Activated T-helper 17 cell treated with anti-CD3 and anti-CD28 coated beads, Interleukin-2, amount 50 U/mL, for 72 hours (primary cell): Measurements from ENCODE around the gene SSB. TPM values are rescaled to one million over a fixed set of nuclear protein-coding genes. Genes with fewer than 3 reads are reported as not detected.

Source experiments
- ATAC-seq: fragments of 150-1000 bp; cut with Tn5 transposase; replicated peaks from 2 replicates; pipeline ENCODE4 v1.10.0; 2021; ENCODE audit warnings: mild to moderate bottlenecking, moderate library complexity
- H3K27ac Mint-ChIP-seq: one replicate; pipeline ENCODE4 v1.8.0; 2022; ENCODE audit warnings: mixed read lengths
- H3K27me3 Mint-ChIP-seq: one replicate; pipeline ENCODE4 v1.8.0; 2022; ENCODE audit warnings: mixed read lengths
- H3K36me3 Mint-ChIP-seq: one replicate; pipeline ENCODE4 v1.8.0; 2022; ENCODE audit warnings: low read depth, mild to moderate bottlenecking, mixed read lengths
- H3K4me1 Mint-ChIP-seq: one replicate; pipeline ENCODE4 v1.8.0; 2022; ENCODE audit warnings: mixed read lengths
- H3K4me3 Mint-ChIP-seq: one replicate; pipeline ENCODE4 v1.8.0; 2022; ENCODE audit warnings: mild to moderate bottlenecking, mixed read lengths
- H3K9me3 Mint-ChIP-seq: one replicate; pipeline ENCODE4 v1.8.0; 2022; ENCODE audit warnings: mixed read lengths
- total RNA-seq, 2 donors: library from RNA; stranded (reverse); gene quantifications; one replicate each; pipeline ENCODE4 v1.2.3, GENCODE V29; 2022

Gene SSB
- total RNA-seq, 2 donors from 2014 or later, result 39.5 to 112 TPM

- H3K27me3 Mint-ChIP-seq, result peaks cover 4% of the 10 kb centered on the region
- no peak overlapping the region for H3K27ac Mint-ChIP-seq
- no peaks in the 10 kb centered on the region for H3K36me3 Mint-ChIP-seq
- no peaks in the 10 kb centered on the region for H3K9me3 Mint-ChIP-seq
- ATAC-seq, result peak; percentile 28
- no peaks in the 10 kb centered on the region for H3K4me1 Mint-ChIP-seq
- H3K4me3 Mint-ChIP-seq, result no peak overlapping the region
Observed at GRCh38 chr2:169771612-169772011, 27.1 kb upstream of the SSB start.

GRCh38 chr2:169772651-169773050, 26.0 kb upstream of the SSB start:
- Mint-ChIP-seq H3K36me3 (no peaks in the 10 kb centered on the region), H3K4me3 (no peak overlapping the region), H3K27ac (no peak overlapping the region), H3K9me3 (no peaks in the 10 kb centered on the region), H3K27me3 (peaks cover 1% of the 10 kb centered on the region), H3K4me1 (no peaks in the 10 kb centered on the region)
- ATAC-seq, result no peak

GRCh38 chr2:169775354-169775753, 23.3 kb upstream of the SSB start:
- no peaks in the 10 kb centered on the region for H3K27me3 Mint-ChIP-seq
- H3K4me3 Mint-ChIP-seq, result no peak overlapping the region
- no peaks in the 10 kb centered on the region for H3K9me3 Mint-ChIP-seq
- ATAC-seq, result no peak
- H3K27ac Mint-ChIP-seq, result no peak overlapping the region
- H3K4me1 Mint-ChIP-seq, result no peaks in the 10 kb centered on the region
- H3K36me3 Mint-ChIP-seq, result no peaks in the 10 kb centered on the region

GRCh38 chr2:169775765-169776164, 22.9 kb upstream of the SSB start:
- Mint-ChIP-seq H3K27me3 (no peaks in the 10 kb centered on the region), H3K27ac (no peak overlapping the region), H3K9me3 (no peaks in the 10 kb centered on the region), H3K4me1 (no peaks in the 10 kb centered on the region), H3K4me3 (no peak overlapping the region), H3K36me3 (no peaks in the 10 kb centered on the region)
- ATAC-seq, result peak; percentile 28

GRCh38 chr2:169776252-169776761, 22.4 kb upstream of the SSB start:
- H3K4me3 Mint-ChIP-seq, result no peak overlapping the region
- H3K4me1 Mint-ChIP-seq, result no peaks in the 10 kb centered on the region
- no peak for ATAC-seq
- no peaks in the 10 kb centered on the region for H3K36me3 Mint-ChIP-seq
- no peaks in the 10 kb centered on the region for H3K9me3 Mint-ChIP-seq
- H3K27me3 Mint-ChIP-seq, result no peaks in the 10 kb centered on the region
- H3K27ac Mint-ChIP-seq, result no peak overlapping the region

- no peak for ATAC-seq
- Mint-ChIP-seq H3K4me1 (no peaks in the 10 kb centered on the region), H3K4me3 (no peak overlapping the region), H3K27me3 (peaks cover 3% of the 10 kb centered on the region), H3K36me3 (no peaks in the 10 kb centered on the region), H3K9me3 (no peaks in the 10 kb centered on the region), H3K27ac (no peak overlapping the region)
Observed at GRCh38 chr2:169778446-169778845, 20.2 kb upstream of the SSB start.

GRCh38 chr2:169781249-169782013, 17.2 kb upstream of the SSB start:
- H3K4me3 Mint-ChIP-seq, result no peak overlapping the region
- H3K36me3 Mint-ChIP-seq, result no peaks in the 10 kb centered on the region
- H3K27me3 Mint-ChIP-seq, result peaks cover 3% of the 10 kb centered on the region
- no peak overlapping the region for H3K27ac Mint-ChIP-seq
- ATAC-seq, result no peak
- H3K4me1 Mint-ChIP-seq, result no peaks in the 10 kb centered on the region
- H3K9me3 Mint-ChIP-seq, result no peaks in the 10 kb centered on the region

GRCh38 chr2:169782513-169782912, 16.2 kb upstream of the SSB start:
- no peak for ATAC-seq
- H3K27ac Mint-ChIP-seq, result no peak overlapping the region
- H3K4me1 Mint-ChIP-seq, result no peaks in the 10 kb centered on the region
- H3K9me3 Mint-ChIP-seq, result no peaks in the 10 kb centered on the region
- H3K36me3 Mint-ChIP-seq, result no peaks in the 10 kb centered on the region
- no peak overlapping the region for H3K4me3 Mint-ChIP-seq
- peaks cover 4% of the 10 kb centered on the region for H3K27me3 Mint-ChIP-seq

- Mint-ChIP-seq H3K4me3 (no peak overlapping the region), H3K36me3 (no peaks in the 10 kb centered on the region), H3K9me3 (no peaks in the 10 kb centered on the region), H3K4me1 (no peaks in the 10 kb centered on the region), H3K27ac (no peak overlapping the region), H3K27me3 (peaks cover 27% of the 10 kb centered on the region)
- no peak for ATAC-seq
Observed at GRCh38 chr2:169790581-169790980, 8.1 kb upstream of the SSB start.

- Mint-ChIP-seq H3K4me1 (no peaks in the 10 kb centered on the region), H3K36me3 (peaks cover 10% of the 10 kb centered on the region), H3K9me3 (no peaks in the 10 kb centered on the region), H3K27ac (no peak overlapping the region), H3K27me3 (peaks cover 4% of the 10 kb centered on the region), H3K4me3 (no peak overlapping the region)
- ATAC-seq, result no peak
Observed at GRCh38 chr2:169795181-169795580, 3.5 kb upstream of the SSB start.

- H3K27me3 Mint-ChIP-seq, result peaks cover 4% of the 10 kb centered on the region
- H3K4me1 Mint-ChIP-seq, result no peaks in the 10 kb centered on the region
- no peaks in the 10 kb centered on the region for H3K9me3 Mint-ChIP-seq
- no peak overlapping the region for H3K4me3 Mint-ChIP-seq
- H3K36me3 Mint-ChIP-seq, result peaks cover 20% of the 10 kb centered on the region
- no peak for ATAC-seq
- no peak overlapping the region for H3K27ac Mint-ChIP-seq
Observed at GRCh38 chr2:169796441-169796840, 2.2 kb upstream of the SSB start.

GRCh38 chr2:169797601-169798000, 1.1 kb upstream of the SSB start:
- Mint-ChIP-seq H3K4me3 (peak overlapping the region; percentile 97), H3K36me3 (peaks cover 32% of the 10 kb centered on the region), H3K27me3 (no peaks in the 10 kb centered on the region), H3K9me3 (no peaks in the 10 kb centered on the region), H3K27ac (peak overlapping the region; percentile 98), H3K4me1 (no peaks in the 10 kb centered on the region)
- no peak for ATAC-seq

- H3K27me3 Mint-ChIP-seq, result no peaks in the 10 kb centered on the region
- H3K27ac Mint-ChIP-seq, result peak overlapping the region; percentile 98
- H3K9me3 Mint-ChIP-seq, result no peaks in the 10 kb centered on the region
- no peaks in the 10 kb centered on the region for H3K4me1 Mint-ChIP-seq
- ATAC-seq, result no peak
- peaks cover 36% of the 10 kb centered on the region for H3K36me3 Mint-ChIP-seq
- H3K4me3 Mint-ChIP-seq, result peak overlapping the region; percentile 97
Observed at GRCh38 chr2:169798397-169798717, 314 bp upstream of the SSB start.

GRCh38 chr2:169803480-169803879, 4.8 kb downstream of the SSB start:
- H3K4me1 Mint-ChIP-seq, result no peaks in the 10 kb centered on the region

GRCh38 chr2:169806586-169806985, 7.9 kb downstream of the SSB start:
- no peaks in the 10 kb centered on the region for H3K27me3 Mint-ChIP-seq
- ATAC-seq, result no peak
- peaks cover 86% of the 10 kb centered on the region for H3K36me3 Mint-ChIP-seq
- no peaks in the 10 kb centered on the region for H3K9me3 Mint-ChIP-seq
- no peaks in the 10 kb centered on the region for H3K4me1 Mint-ChIP-seq
- H3K27ac Mint-ChIP-seq, result peak overlapping the region; percentile 63
- H3K4me3 Mint-ChIP-seq, result no peak overlapping the region

More at GRCh38 chr2:169803480-169803879, 4.8 kb downstream of the SSB start:
- no peaks in the 10 kb centered on the region for H3K27me3 Mint-ChIP-seq
- no peak overlapping the region for H3K27ac Mint-ChIP-seq
- H3K9me3 Mint-ChIP-seq, result no peaks in the 10 kb centered on the region
- ATAC-seq, result no peak
- no peak overlapping the region for H3K4me3 Mint-ChIP-seq
- H3K36me3 Mint-ChIP-seq, result peaks cover 79% of the 10 kb centered on the region
